A673 (cell line): Measurements from ENCODE around the gene CDH23. TPM values are rescaled to one million over a fixed set of nuclear protein-coding genes. Genes with fewer than 3 reads are reported as not detected.

ENCODE experiments used
- BruUV-seq: library from RNA; stranded (reverse); fragments of 400-500 nt; replicated peaks from 2 replicates; lab custom pipeline; 2021; lab: Mats Ljungman, UMichigan
- CTCF ChIA-PET: fragments of 300-600 bp; sonication (Branson Sonifier 250); formaldehyde crosslinking; loops from one replicate; lab custom pipeline; 2022; ENCODE audit warnings: antibody characterized with exemption; lab: Charles Lee
- POLR2A ChIA-PET: fragments of 300-600 bp; sonication (Branson Sonifier 250); formaldehyde crosslinking; loops from one replicate; lab custom pipeline; 2022; ENCODE audit warnings: antibody characterized with exemption; ENCODE audit not compliant: low non-redundant PET; lab: Charles Lee
- DNase-seq: peaks from one replicate; pipeline ENCODE4 v3.0.0-alpha.2; 2015; ENCODE audit warnings: low spot score
- H3K27ac ChIP-seq: fragments of 200-600 bp; sonication (generic); 2 replicates; pipeline ENCODE4 v1.5.1; 2016; ENCODE audit warnings: mixed run types, low read depth, mild to moderate bottlenecking, mixed read lengths, antibody characterized with exemption, low read length; ENCODE audit not compliant: poor library complexity, severe bottlenecking
- H3K27me3 ChIP-seq: fragments of 200-600 bp; sonication (generic); replicated peaks from 2 replicates; pipeline ENCODE4 v1.6.1; 2017; ENCODE audit warnings: mixed run types, low read depth, mild to moderate bottlenecking, mixed read lengths, antibody characterized with exemption, low read length; ENCODE audit not compliant: insufficient read depth, poor library complexity
- H3K36me3 ChIP-seq: fragments of 200-600 bp; sonication (generic); 2 replicates; pipeline ENCODE4 v1.6.1; 2016; ENCODE audit warnings: mixed run types, mild to moderate bottlenecking, mixed read lengths, antibody characterized with exemption, low read length; ENCODE audit not compliant: insufficient read depth, poor library complexity, severe bottlenecking
- H3K4me1 ChIP-seq: fragments of 200-600 bp; sonication (generic); 2 replicates; pipeline ENCODE4 v1.6.1; 2017; ENCODE audit warnings: mixed run types, mild to moderate bottlenecking, mixed read lengths, antibody characterized with exemption, low read length; ENCODE audit not compliant: insufficient read depth, poor library complexity, severe bottlenecking
- H3K4me3 ChIP-seq: fragments of 200-600 bp; sonication (generic); 2 replicates; pipeline ENCODE4 v1.5.1; 2016; ENCODE audit warnings: low read depth, mixed run types, mild to moderate bottlenecking, mixed read lengths, low read length; ENCODE audit not compliant: poor library complexity, severe bottlenecking
- H3K9me3 ChIP-seq: fragments of 200-600 bp; sonication (generic); 2 replicates; pipeline ENCODE4 v1.6.1; 2016; ENCODE audit warnings: mixed run types, low read depth, mild to moderate bottlenecking, mixed read lengths, antibody characterized with exemption, low read length; ENCODE audit not compliant: poor library complexity, severe bottlenecking
- CTCF ChIP-seq: fragments of 300-800, 200-600 bp; sonication (generic); conservative IDR thresholded peaks from 2 replicates; pipeline ENCODE4 v1.5.1; 2017; ENCODE audit warnings: low read depth, mild to moderate bottlenecking, antibody characterized with exemption, low read length, moderate library complexity, mixed read lengths
- EZH2 ChIP-seq: fragments of 200-600 bp; sonication (generic); IDR thresholded peaks from 2 replicates; pipeline ENCODE4 v1.6.1; 2017; ENCODE audit warnings: borderline replicate concordance, low read depth, mild to moderate bottlenecking, mixed read lengths, antibody characterized with exemption, low read length; ENCODE audit not compliant: poor library complexity, severe bottlenecking
- intact Hi-C: fragments of 100-400 bp; cut with micrococcal nuclease; formaldehyde crosslinking; loops from one replicate; pipeline ENCODE4 v1.10.0; 2022; ENCODE audit not compliant: unreplicated experiment
- total RNA-seq: library from RNA; stranded (reverse); gene quantifications from 2 replicates; pipeline ENCODE4 v1.2.3, GENCODE V29; 2021

The CDH23 gene
- total RNA-seq, 1 experiment from 2014 or later, result 49.7 TPM

- no peak overlapping the region for H3K4me3 ChIP-seq
- H3K9me3 ChIP-seq, result no peaks in the 10 kb centered on the region
- H3K4me1 ChIP-seq, result no peaks in the 10 kb centered on the region
- BruUV-seq, result no TSS peak
- intact Hi-C loops, result no loop called here
- POLR2A ChIA-PET, result no interaction called here
- H3K36me3 ChIP-seq, result peaks cover 10% of the 10 kb centered on the region
- CTCF ChIA-PET, result no interaction called here
- H3K27me3 ChIP-seq, result no peaks in the 10 kb centered on the region
- TF ChIP-seq CTCF (no peak), EZH2 (no peak)
- no peak overlapping the region for H3K27ac ChIP-seq
- no peak for DNase-seq
These were observed 218.2 kb downstream of the CDH23 start for GRCh38 chr10:71614946-71615345.

GRCh38 chr10:71615538-71616329, 219.0 kb downstream of the CDH23 start:
- DNase-seq, result no peak
- H3K27ac ChIP-seq, result no peak overlapping the region
- intact Hi-C loops, result no loop called here
- no peak overlapping the region for H3K4me3 ChIP-seq
- peaks cover 10% of the 10 kb centered on the region for H3K36me3 ChIP-seq
- POLR2A ChIA-PET, result no interaction called here
- CTCF ChIA-PET, result no interaction called here
- H3K4me1 ChIP-seq, result no peaks in the 10 kb centered on the region
- H3K9me3 ChIP-seq, result no peaks in the 10 kb centered on the region
- TF ChIP-seq EZH2 (no peak), CTCF (no peak)
- H3K27me3 ChIP-seq, result no peaks in the 10 kb centered on the region
- no TSS peak for BruUV-seq

- Histone ChIP-seq H3K27ac (no peak overlapping the region), H3K27me3 (no peaks in the 10 kb centered on the region), H3K4me3 (no peak overlapping the region), H3K9me3 (no peaks in the 10 kb centered on the region), H3K36me3 (peaks cover 10% of the 10 kb centered on the region), H3K4me1 (no peaks in the 10 kb centered on the region)
- DNase-seq, result no peak
- POLR2A ChIA-PET, result no interaction called here
- TF ChIP-seq EZH2 (no peak), CTCF (no peak)
- CTCF ChIA-PET, result no interaction called here
- no TSS peak for BruUV-seq
- intact Hi-C loops, result no loop called here
These were observed 220.3 kb downstream of the CDH23 start for GRCh38 chr10:71616817-71617654.
